H9 (cell line): ENCODE measurements around the gene FREY1. TPM values are rescaled to one million over a fixed set of nuclear protein-coding genes. Genes with fewer than 3 reads are reported as not detected.
A peak's percentile ranks its signal among the peaks of the same experiment; 100 is the strongest.

ENCODE experiments used
- DNase-seq: peaks from one replicate; pipeline ENCODE4 v3.0.0-alpha.2; 2017
- H2AFZ ChIP-seq: one replicate; pipeline ENCODE4 v1.6.1; 2013; ENCODE audit warnings: mild to moderate bottlenecking, low read length, control low read depth, moderate library complexity
- H2AK5ac ChIP-seq: 2 replicates; pipeline ENCODE4 v1.6.1; 2013; ENCODE audit warnings: low read length, control low read depth, mixed read lengths; ENCODE audit not compliant: insufficient read length
- H2BK120ac ChIP-seq: one replicate; pipeline ENCODE4 v1.6.1; 2013; ENCODE audit warnings: low read depth, mild to moderate bottlenecking, low read length, control low read depth, inconsistent platforms; ENCODE audit not compliant: poor library complexity, severe bottlenecking
- H2BK12ac ChIP-seq: 2 replicates; pipeline ENCODE4 v1.6.1; 2013; ENCODE audit warnings: low read length, control low read depth, mixed read lengths, low read depth; ENCODE audit not compliant: insufficient read length
- H2BK15ac ChIP-seq: 2 replicates; pipeline ENCODE4 v1.6.1; 2013; ENCODE audit warnings: low read depth, low read length, control low read depth
- H2BK20ac ChIP-seq: one replicate; pipeline ENCODE4 v1.6.1; 2013; ENCODE audit warnings: low read depth, mild to moderate bottlenecking, low read length, control low read depth, inconsistent platforms; ENCODE audit not compliant: poor library complexity, severe bottlenecking
- H2BK5ac ChIP-seq: 2 replicates; pipeline ENCODE4 v1.6.1; 2013; ENCODE audit warnings: low read length, control low read depth, mixed read lengths; ENCODE audit not compliant: insufficient read length
- H3K14ac ChIP-seq: 2 replicates; pipeline ENCODE4 v1.6.1; 2013; ENCODE audit warnings: low read length, control low read depth; ENCODE audit not compliant: insufficient read depth
- H3K18ac ChIP-seq: 2 replicates; pipeline ENCODE4 v1.6.1; 2013; ENCODE audit warnings: low read depth, mild to moderate bottlenecking, mixed read lengths, low read length, control low read depth; ENCODE audit not compliant: insufficient read length
- H3K23ac ChIP-seq: 2 replicates; pipeline ENCODE4 v1.6.1; 2013; ENCODE audit warnings: low read length, control low read depth, mixed read lengths, low read depth; ENCODE audit not compliant: insufficient read length
- H3K23me2 ChIP-seq: 2 replicates; pipeline ENCODE4 v1.6.1; 2013; ENCODE audit warnings: low read depth, mild to moderate bottlenecking, mixed read lengths, low read length, control low read depth; ENCODE audit not compliant: insufficient read length, poor library complexity, severe bottlenecking
- H3K27ac ChIP-seq: 2 replicates; pipeline ENCODE4 v1.5.1; 2013; ENCODE audit warnings: low read length, control low read depth, mixed read lengths, low read depth; ENCODE audit not compliant: insufficient read length
- H3K27me3 ChIP-seq: 2 replicates; pipeline ENCODE4 v1.6.1; 2013; ENCODE audit warnings: low read length, control low read depth, inconsistent platforms; ENCODE audit not compliant: insufficient read depth
- H3K4ac ChIP-seq: 2 replicates; pipeline ENCODE4 v1.6.1; 2013; ENCODE audit warnings: low read depth, mild to moderate bottlenecking, control low read depth, inconsistent platforms, low read length, moderate library complexity
- H3K4me1 ChIP-seq: 2 replicates; pipeline ENCODE4 v1.6.1; 2013; ENCODE audit warnings: low read length, control low read depth, inconsistent platforms; ENCODE audit not compliant: insufficient read depth
- H3K4me2 ChIP-seq: 2 replicates; pipeline ENCODE4 v1.6.1; 2013; ENCODE audit warnings: low read length, control low read depth, mixed read lengths; ENCODE audit not compliant: insufficient read length, insufficient read depth
- H3K56ac ChIP-seq: 2 replicates; pipeline ENCODE4 v1.6.1; 2013; ENCODE audit warnings: low read depth, mild to moderate bottlenecking, mixed read lengths, low read length, control low read depth; ENCODE audit not compliant: insufficient read length
- H3K79me1 ChIP-seq: 2 replicates; pipeline ENCODE4 v1.6.1; 2013; ENCODE audit warnings: low read depth, mild to moderate bottlenecking, moderate library complexity, low read length, control low read depth, inconsistent platforms; ENCODE audit not compliant: insufficient read depth, poor library complexity, severe bottlenecking
- H3K79me2 ChIP-seq: 2 replicates; pipeline ENCODE4 v1.6.1; 2013; ENCODE audit warnings: low read length, control low read depth, inconsistent platforms; ENCODE audit not compliant: insufficient read depth
- H3K9ac ChIP-seq: 2 replicates; pipeline ENCODE4 v1.6.1; 2013; ENCODE audit warnings: low read length, control low read depth, mixed read lengths; ENCODE audit not compliant: insufficient read length; ENCODE audit errors: extremely low read depth
- H3K9me3 ChIP-seq: one replicate; pipeline ENCODE4 v1.6.1; 2013; ENCODE audit warnings: low read depth, low read length, inconsistent platforms; ENCODE audit not compliant: control insufficient read depth
- H3T11ph ChIP-seq: one replicate; pipeline ENCODE4 v1.6.1; 2013; ENCODE audit warnings: mild to moderate bottlenecking, low read length, control low read depth, inconsistent platforms
- H4K20me1 ChIP-seq: one replicate; pipeline ENCODE4 v1.6.1; 2013; ENCODE audit not compliant: control insufficient read depth, insufficient read length, insufficient read depth
- H4K5ac ChIP-seq: 2 replicates; pipeline ENCODE4 v1.6.1; 2013; ENCODE audit warnings: low read depth, mild to moderate bottlenecking, mixed read lengths, low read length, control low read depth; ENCODE audit not compliant: insufficient read length
- H4K8ac ChIP-seq: replicated peaks from 2 replicates; pipeline ENCODE4 v1.6.1; 2013; ENCODE audit warnings: low read length, control low read depth, mixed read lengths, low read depth; ENCODE audit not compliant: insufficient read length
- H4K91ac ChIP-seq: 2 replicates; pipeline ENCODE4 v1.6.1; 2013; ENCODE audit warnings: low read depth, mild to moderate bottlenecking, moderate library complexity, mixed read lengths, low read length, control low read depth; ENCODE audit not compliant: insufficient read length
- H3K27ac Mint-ChIP-seq, 3 experiments: 2 replicates in 2 of 3; 3 replicates in 1 of 3; pipeline ENCODE4 v1.8.0; 2020 to 2021; ENCODE audit warnings: mixed read lengths in 3 of 3, mild to moderate bottlenecking in 1 of 3, moderate library complexity in 1 of 3
- H3K27me3 Mint-ChIP-seq: 2 replicates; pipeline ENCODE4 v1.8.0; 2021; ENCODE audit warnings: low read depth, mild to moderate bottlenecking, moderate library complexity, mixed read lengths
- H3K36me3 Mint-ChIP-seq, 3 experiments: 2 replicates in 2 of 3; 3 replicates in 1 of 3; pipeline ENCODE4 v1.8.0; 2020 to 2021; ENCODE audit warnings: low read depth in 3 of 3, mixed read lengths in 3 of 3; ENCODE audit not compliant: insufficient read depth in 1 of 3
- H3K4me1 Mint-ChIP-seq, 2 experiments: 2 replicates each; pipeline ENCODE4 v1.8.0; 2020; ENCODE audit warnings: mixed read lengths in 2 of 2
- H3K4me3 Mint-ChIP-seq, 2 experiments: 2 replicates in 1 of 2; 3 replicates in 1 of 2; pipeline ENCODE4 v1.8.0; 2020 to 2021; ENCODE audit warnings: mild to moderate bottlenecking in 2 of 2, mixed read lengths in 2 of 2, moderate library complexity in 1 of 2
- H3K9me3 Mint-ChIP-seq, 2 experiments: 2 replicates in 1 of 2; 3 replicates in 1 of 2; pipeline ENCODE4 v1.8.0; 2020; ENCODE audit warnings: mild to moderate bottlenecking in 2 of 2, mixed read lengths in 2 of 2, moderate library complexity in 1 of 2
- WGBS: extraction: QIAGEN DNeasy Blood & Tissue Kit; methylation state at CpG from one replicate; pipeline ENCODE4 v1.1.7; 2013; ENCODE audit warnings: missing lambda C conversion rate, low lambda C conversion rate, mixed read lengths; ENCODE audit not compliant: insufficient read length; ENCODE audit errors: extremely low coverage; 5-methylcytosine and 5-hydroxymethylcytosine counted together
- total RNA-seq: library from RNA; stranded (reverse); gene quantifications from 2 replicates; pipeline ENCODE4 v1.2.1, GENCODE V29; 2021
- TF ChIP-seq, protein P1 (sequence below): fragments of 200-600 bp; sonication (generic); conservative IDR thresholded peaks from 3 replicates; pipeline ENCODE4 v1.8.0; 2021; ENCODE audit warnings: antibody characterized with exemption, mild to moderate bottlenecking

Gene FREY1
- total RNA-seq, 1 experiment from 2014 or later = 2.1 TPM

DNA sequence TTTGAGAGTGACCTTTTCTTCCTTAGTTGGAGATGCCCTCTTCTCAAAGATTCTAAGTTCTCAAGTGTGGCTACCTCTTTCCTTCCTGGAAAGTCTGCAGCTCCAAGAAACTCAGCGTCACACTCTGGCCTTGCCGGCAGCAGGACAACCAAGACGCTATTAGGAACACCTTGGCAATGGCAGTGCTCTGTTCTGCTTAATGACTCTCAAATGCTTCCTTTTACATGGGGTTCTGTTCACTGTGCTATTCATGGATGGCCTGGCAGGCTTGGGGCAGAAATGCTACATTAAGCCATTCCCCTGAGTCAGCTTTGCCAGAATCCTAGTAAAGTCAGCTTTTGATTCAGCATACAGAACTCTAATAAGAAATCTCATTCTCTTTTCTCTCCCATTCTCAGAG lies 41.3 kb upstream of the FREY1 start:
- Histone ChIP-seq H2BK15ac (no peak overlapping the region), H3K4me2 (no peak overlapping the region), H3K79me1 (no peaks in the 10 kb centered on the region), H2BK120ac (no peak overlapping the region), H3K9ac (no peak overlapping the region), H3K4me1 (no peaks in the 10 kb centered on the region), H4K8ac (no peak overlapping the region), H3K23me2 (no peaks in the 10 kb centered on the region), H3T11ph (no peak overlapping the region), H3K23ac (no peak overlapping the region), H3K18ac (no peak overlapping the region), H3K14ac (no peak overlapping the region), H3K79me2 (no peaks in the 10 kb centered on the region), H2AFZ (no peak overlapping the region), H3K27ac (no peak overlapping the region), H4K5ac (no peak overlapping the region), H2BK5ac (no peak overlapping the region), H2AK5ac (no peak overlapping the region), H3K9me3 (no peaks in the 10 kb centered on the region), H4K20me1 (no peaks in the 10 kb centered on the region), H3K4ac (no peak overlapping the region), H4K91ac (no peak overlapping the region), H2BK12ac (no peak overlapping the region), H3K56ac (no peak overlapping the region), H3K27me3 (no peaks in the 10 kb centered on the region), H2BK20ac (no peak overlapping the region)
- no peak overlapping the region for H3K4me3 Mint-ChIP-seq
- no CpG with 5 or more reads among the region's 3 CpGs for WGBS
- H3K4me1 Mint-ChIP-seq = no peaks in the 10 kb centered on the region
- H3K27ac Mint-ChIP-seq = peak overlapping the region in 1 of 3 experiments; percentile 73; a peak in 1 of 7 replicates
- no peaks in the 10 kb centered on the region for H3K9me3 Mint-ChIP-seq
- peaks cover 9 to 68% (median 34%) of the 10 kb centered on the region in 3 experiments; a peak in 5 of 7 replicates for H3K36me3 Mint-ChIP-seq
- DNase-seq = no peak
- no peaks in the 10 kb centered on the region for H3K27me3 Mint-ChIP-seq
- TF ChIP-seq, protein P1, sequence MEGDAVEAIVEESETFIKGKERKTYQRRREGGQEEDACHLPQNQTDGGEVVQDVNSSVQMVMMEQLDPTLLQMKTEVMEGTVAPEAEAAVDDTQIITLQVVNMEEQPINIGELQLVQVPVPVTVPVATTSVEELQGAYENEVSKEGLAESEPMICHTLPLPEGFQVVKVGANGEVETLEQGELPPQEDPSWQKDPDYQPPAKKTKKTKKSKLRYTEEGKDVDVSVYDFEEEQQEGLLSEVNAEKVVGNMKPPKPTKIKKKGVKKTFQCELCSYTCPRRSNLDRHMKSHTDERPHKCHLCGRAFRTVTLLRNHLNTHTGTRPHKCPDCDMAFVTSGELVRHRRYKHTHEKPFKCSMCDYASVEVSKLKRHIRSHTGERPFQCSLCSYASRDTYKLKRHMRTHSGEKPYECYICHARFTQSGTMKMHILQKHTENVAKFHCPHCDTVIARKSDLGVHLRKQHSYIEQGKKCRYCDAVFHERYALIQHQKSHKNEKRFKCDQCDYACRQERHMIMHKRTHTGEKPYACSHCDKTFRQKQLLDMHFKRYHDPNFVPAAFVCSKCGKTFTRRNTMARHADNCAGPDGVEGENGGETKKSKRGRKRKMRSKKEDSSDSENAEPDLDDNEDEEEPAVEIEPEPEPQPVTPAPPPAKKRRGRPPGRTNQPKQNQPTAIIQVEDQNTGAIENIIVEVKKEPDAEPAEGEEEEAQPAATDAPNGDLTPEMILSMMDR = no peak
